ENCODE results near the gene ATP8A1. TPM values are rescaled to one million over a fixed set of nuclear protein-coding genes. Genes with fewer than 3 reads are reported as not detected.

Gene ATP8A1
- total RNA-seq, 1 experiment from 2014 or later: 0.19 TPM

DNA sequence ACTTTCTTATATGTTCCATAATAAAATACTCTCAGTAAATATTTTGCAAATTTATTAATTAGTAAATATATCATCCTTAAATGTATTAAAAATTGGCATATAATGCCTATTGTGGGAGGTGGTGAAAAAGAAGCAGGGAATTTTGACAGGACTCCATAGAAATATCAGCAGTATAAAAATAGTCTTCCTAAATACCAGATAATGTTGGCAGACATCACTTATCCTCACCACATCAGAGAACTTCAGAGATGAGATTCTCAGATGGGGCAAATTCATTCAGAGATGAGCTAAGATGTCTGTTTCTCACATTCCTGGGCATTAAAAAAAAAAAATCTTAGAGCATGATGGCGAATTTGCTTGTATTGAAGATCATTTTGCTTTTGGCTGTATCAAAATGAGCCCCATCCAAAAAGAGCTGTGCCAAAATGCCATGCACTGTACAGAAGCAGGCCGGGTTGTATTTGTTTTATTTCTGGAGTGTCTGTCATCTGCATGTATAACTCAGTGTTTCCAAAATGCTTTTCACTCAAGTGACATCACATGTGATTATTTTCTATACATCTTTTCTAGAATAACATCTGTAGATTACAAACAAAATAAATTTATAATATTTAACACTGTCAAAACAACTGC, 41.7 kb downstream of the ATP8A1 start:
- no peak for DNase-seq (ENCODE audit: unreplicated experiment)
- Mint-ChIP-seq H3K9me3 (ENCODE audit: unreplicated experiment) (no peaks in the 10 kb centered on the region), H3K36me3 (ENCODE audit: insufficient read depth, unreplicated experiment) (no peaks in the 10 kb centered on the region), H3K27me3 (ENCODE audit: insufficient read depth, unreplicated experiment) (no peaks in the 10 kb centered on the region), H3K4me3 (ENCODE audit: unreplicated experiment) (no peak overlapping the region), H3K27ac (ENCODE audit: low read depth, unreplicated experiment) (no peak overlapping the region), H3K4me1 (ENCODE audit: insufficient read depth, unreplicated experiment) (no peaks in the 10 kb centered on the region)
- no TSS peak for BruUV-seq (replicated peaks)
- POLR2A ChIA-PET: no interaction called here
- no peak for TF ChIP-seq CTCF (IDR thresholded peaks at IDR 0.05; ENCODE audit: unreplicated experiment)
- CTCF ChIA-PET: interaction anchor here (0.6 kb wide), 3 partner anchors 8 to 15 kb away, joined by 3 to 4 read pairs (median 4); no protein-coding TSS in a partner anchor
- intact Hi-C loops (cut with micrococcal nuclease): no loop called here

GRCh38 chr4:42612898-42613297, 44.0 kb downstream of the ATP8A1 start:
- Mint-ChIP-seq H3K27me3 (ENCODE audit: insufficient read depth, unreplicated experiment) (no peaks in the 10 kb centered on the region), H3K4me3 (ENCODE audit: unreplicated experiment) (no peak overlapping the region), H3K36me3 (ENCODE audit: insufficient read depth, unreplicated experiment) (no peaks in the 10 kb centered on the region), H3K4me1 (ENCODE audit: insufficient read depth, unreplicated experiment) (no peaks in the 10 kb centered on the region), H3K27ac (ENCODE audit: low read depth, unreplicated experiment) (no peak overlapping the region), H3K9me3 (ENCODE audit: unreplicated experiment) (no peaks in the 10 kb centered on the region)
- POLR2A ChIA-PET: no interaction called here
- no peak for DNase-seq (ENCODE audit: unreplicated experiment)
- CTCF ChIA-PET: interaction anchor here (0.6 kb wide), 1 partner anchor 52 kb away, joined by 3 read pairs; no protein-coding TSS in a partner anchor
- intact Hi-C loops (cut with micrococcal nuclease): no loop called here
- TF ChIP-seq CTCF (IDR thresholded peaks at IDR 0.05; ENCODE audit: unreplicated experiment): no peak
- no TSS peak for BruUV-seq (replicated peaks)

DNA sequence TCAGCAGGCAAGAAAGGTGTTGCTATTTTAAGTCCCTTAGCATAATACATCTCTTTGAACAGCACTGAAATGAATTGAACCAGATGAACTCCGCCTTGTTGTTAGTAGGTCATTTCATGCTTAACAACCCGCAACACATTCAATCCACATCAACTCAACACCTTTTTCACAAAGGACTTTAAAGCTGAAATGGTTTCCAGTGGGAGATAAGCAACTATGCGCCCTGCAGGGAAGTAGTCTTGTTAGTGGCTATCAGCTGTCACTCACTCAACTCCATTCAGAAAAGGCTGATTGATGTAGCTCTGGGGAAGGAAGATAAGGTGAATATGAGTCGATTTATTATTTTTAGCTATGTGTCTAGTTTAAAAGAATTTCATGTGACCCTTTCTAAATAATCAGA, 46.0 kb downstream of the ATP8A1 start:
- Mint-ChIP-seq H3K4me1 (ENCODE audit: insufficient read depth, unreplicated experiment) (no peaks in the 10 kb centered on the region), H3K4me3 (ENCODE audit: unreplicated experiment) (no peak overlapping the region), H3K9me3 (ENCODE audit: unreplicated experiment) (no peaks in the 10 kb centered on the region), H3K36me3 (ENCODE audit: insufficient read depth, unreplicated experiment) (no peaks in the 10 kb centered on the region), H3K27ac (ENCODE audit: low read depth, unreplicated experiment) (no peak overlapping the region), H3K27me3 (ENCODE audit: insufficient read depth, unreplicated experiment) (no peaks in the 10 kb centered on the region)
- POLR2A ChIA-PET: no interaction called here
- no peak for DNase-seq (ENCODE audit: unreplicated experiment)
- intact Hi-C loops (cut with micrococcal nuclease): no loop called here
- no peak for TF ChIP-seq CTCF (IDR thresholded peaks at IDR 0.05; ENCODE audit: unreplicated experiment)
- BruUV-seq (replicated peaks): no TSS peak
- CTCF ChIA-PET: interaction anchor here (0.6 kb wide), 1 partner anchor 325 kb away, joined by 6 read pairs; no protein-coding TSS in a partner anchor

GRCh38 chr4:42609051-42609450, 47.9 kb downstream of the ATP8A1 start:
- CTCF ChIA-PET: interaction anchor here (1.4 kb wide), 1 partner anchor 141 kb away, joined by 3 read pairs; no protein-coding TSS in a partner anchor
- no peaks in the 10 kb centered on the region for H3K9me3 Mint-ChIP-seq (ENCODE audit: unreplicated experiment)
- no TSS peak for BruUV-seq (replicated peaks)
- DNase-seq (ENCODE audit: unreplicated experiment): no peak
- H3K36me3 Mint-ChIP-seq (ENCODE audit: insufficient read depth, unreplicated experiment): no peaks in the 10 kb centered on the region
- H3K27me3 Mint-ChIP-seq (ENCODE audit: insufficient read depth, unreplicated experiment): no peaks in the 10 kb centered on the region
- POLR2A ChIA-PET: no interaction called here
- TF ChIP-seq CTCF (IDR thresholded peaks at IDR 0.05; ENCODE audit: unreplicated experiment): no peak
- intact Hi-C loops (cut with micrococcal nuclease): no loop called here
- no peak overlapping the region for H3K27ac Mint-ChIP-seq (ENCODE audit: low read depth, unreplicated experiment)
- H3K4me1 Mint-ChIP-seq (ENCODE audit: insufficient read depth, unreplicated experiment): no peaks in the 10 kb centered on the region
- H3K4me3 Mint-ChIP-seq (ENCODE audit: unreplicated experiment): no peak overlapping the region

Measured in MCF 10A (cell line).